ENCODE measurements around the gene CDH8.

Gene CDH8

DNA sequence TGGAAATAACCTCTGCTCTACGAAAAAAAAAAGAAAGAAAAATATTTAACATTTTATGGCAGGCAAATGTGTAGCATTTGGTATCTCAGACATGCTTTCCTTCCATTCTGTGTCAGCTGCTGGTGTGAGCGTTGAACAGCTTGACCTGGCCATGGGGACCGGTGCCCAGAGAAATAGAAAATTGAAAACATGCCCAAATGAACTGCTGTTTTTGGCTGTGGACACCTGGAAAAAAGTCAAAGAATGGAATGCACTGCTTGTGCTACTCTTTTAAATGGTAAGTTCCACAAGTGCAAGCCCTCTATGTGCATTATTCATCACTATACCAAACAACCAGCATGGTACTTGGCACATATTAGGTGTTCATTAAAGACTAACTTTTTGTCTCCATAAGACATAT lies 127.2 kb downstream of the CDH8 start:
- no peak for DNase-seq (ENCODE audit: low read depth)
- no peak overlapping the region for H3K4me3 ChIP-seq (ENCODE audit: control insufficient read depth, low read depth, low read length)
- TF ChIP-seq CTCF (IDR thresholded peaks at IDR 0.05; ENCODE audit: control insufficient read depth, insufficient read depth, low read depth, low read length, missing control alignments): no peak

- no peak overlapping the region for H3K4me3 ChIP-seq (ENCODE audit: control insufficient read depth, low read depth, low read length)
- no peak for DNase-seq (ENCODE audit: low read depth)
- no peak for TF ChIP-seq CTCF (IDR thresholded peaks at IDR 0.05; ENCODE audit: control insufficient read depth, insufficient read depth, low read depth, low read length, missing control alignments)
Measured at GRCh38 chr16:61908426-61908825, 127.8 kb downstream of the CDH8 start.

DNA sequence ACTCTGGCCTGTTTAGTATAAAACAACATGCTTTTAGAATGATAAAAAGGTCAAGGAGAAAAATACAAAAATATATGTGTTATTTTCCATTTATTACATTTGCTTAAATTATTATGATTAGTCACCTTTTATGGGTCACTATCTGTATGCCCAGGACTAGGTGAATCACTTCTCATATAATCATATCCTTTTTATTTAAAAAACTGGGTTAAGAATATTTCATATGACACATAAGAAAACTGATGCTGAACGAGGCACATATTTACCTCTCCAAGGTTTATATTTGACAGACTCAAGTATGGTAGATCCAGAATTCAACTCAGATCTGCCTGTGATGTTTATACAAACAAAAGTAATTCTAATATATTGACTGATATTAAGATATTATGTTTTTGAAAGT lies 134.5 kb downstream of the CDH8 start:
- DNase-seq (ENCODE audit: low read depth): no peak
- H3K4me3 ChIP-seq (ENCODE audit: control insufficient read depth, low read depth, low read length): no peak overlapping the region
- TF ChIP-seq CTCF (IDR thresholded peaks at IDR 0.05; ENCODE audit: control insufficient read depth, insufficient read depth, low read depth, low read length, missing control alignments): no peak

- H3K4me3 ChIP-seq (ENCODE audit: control insufficient read depth, low read depth, low read length): no peak overlapping the region
- TF ChIP-seq CTCF (IDR thresholded peaks at IDR 0.05; ENCODE audit: control insufficient read depth, insufficient read depth, low read depth, low read length, missing control alignments): no peak
- peak; percentile 8 for DNase-seq (ENCODE audit: low read depth)
Measured at GRCh38 chr16:61900482-61900881, 135.8 kb downstream of the CDH8 start.

- DNase-seq (ENCODE audit: low read depth): no peak
- H3K4me3 ChIP-seq (ENCODE audit: control insufficient read depth, low read depth, low read length): no peak overlapping the region
- TF ChIP-seq CTCF (IDR thresholded peaks at IDR 0.05; ENCODE audit: control insufficient read depth, insufficient read depth, low read depth, low read length, missing control alignments): no peak
Measured at GRCh38 chr16:61897657-61898056, 138.6 kb downstream of the CDH8 start.

- no peak for DNase-seq (ENCODE audit: low read depth)
- TF ChIP-seq CTCF (IDR thresholded peaks at IDR 0.05; ENCODE audit: control insufficient read depth, insufficient read depth, low read depth, low read length, missing control alignments): no peak
- no peak overlapping the region for H3K4me3 ChIP-seq (ENCODE audit: control insufficient read depth, low read depth, low read length)
Measured at GRCh38 chr16:61892531-61892930, 143.7 kb downstream of the CDH8 start.

DNA sequence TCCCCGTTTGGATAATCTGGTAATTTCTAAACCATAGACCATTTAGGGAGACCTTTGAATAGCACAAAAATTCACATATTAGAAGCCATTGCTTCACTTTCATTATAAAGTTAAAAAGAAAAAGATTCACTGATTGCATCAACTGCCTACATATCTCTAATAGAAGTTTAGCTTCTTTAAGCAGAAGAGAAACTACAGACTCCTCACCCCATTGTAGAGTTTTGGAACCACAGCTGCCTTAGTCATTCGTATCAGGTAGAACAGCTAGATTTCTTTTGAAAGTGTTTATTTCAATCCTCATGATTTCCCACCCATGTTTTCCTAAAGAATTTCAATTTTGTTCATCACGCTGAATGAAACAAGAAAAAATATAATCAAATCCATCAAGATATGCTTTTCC lies 144.8 kb downstream of the CDH8 start:
- no peak overlapping the region for H3K4me3 ChIP-seq (ENCODE audit: control insufficient read depth, low read depth, low read length)
- no peak for TF ChIP-seq CTCF (IDR thresholded peaks at IDR 0.05; ENCODE audit: control insufficient read depth, insufficient read depth, low read depth, low read length, missing control alignments)
- DNase-seq (ENCODE audit: low read depth): no peak

Measured in AG09309 (cell line).